Measurements from ENCODE around the gene XRN1. TPM values are rescaled to one million over a fixed set of nuclear protein-coding genes. Genes with fewer than 3 reads are reported as not detected.

The XRN1 gene, protein sequence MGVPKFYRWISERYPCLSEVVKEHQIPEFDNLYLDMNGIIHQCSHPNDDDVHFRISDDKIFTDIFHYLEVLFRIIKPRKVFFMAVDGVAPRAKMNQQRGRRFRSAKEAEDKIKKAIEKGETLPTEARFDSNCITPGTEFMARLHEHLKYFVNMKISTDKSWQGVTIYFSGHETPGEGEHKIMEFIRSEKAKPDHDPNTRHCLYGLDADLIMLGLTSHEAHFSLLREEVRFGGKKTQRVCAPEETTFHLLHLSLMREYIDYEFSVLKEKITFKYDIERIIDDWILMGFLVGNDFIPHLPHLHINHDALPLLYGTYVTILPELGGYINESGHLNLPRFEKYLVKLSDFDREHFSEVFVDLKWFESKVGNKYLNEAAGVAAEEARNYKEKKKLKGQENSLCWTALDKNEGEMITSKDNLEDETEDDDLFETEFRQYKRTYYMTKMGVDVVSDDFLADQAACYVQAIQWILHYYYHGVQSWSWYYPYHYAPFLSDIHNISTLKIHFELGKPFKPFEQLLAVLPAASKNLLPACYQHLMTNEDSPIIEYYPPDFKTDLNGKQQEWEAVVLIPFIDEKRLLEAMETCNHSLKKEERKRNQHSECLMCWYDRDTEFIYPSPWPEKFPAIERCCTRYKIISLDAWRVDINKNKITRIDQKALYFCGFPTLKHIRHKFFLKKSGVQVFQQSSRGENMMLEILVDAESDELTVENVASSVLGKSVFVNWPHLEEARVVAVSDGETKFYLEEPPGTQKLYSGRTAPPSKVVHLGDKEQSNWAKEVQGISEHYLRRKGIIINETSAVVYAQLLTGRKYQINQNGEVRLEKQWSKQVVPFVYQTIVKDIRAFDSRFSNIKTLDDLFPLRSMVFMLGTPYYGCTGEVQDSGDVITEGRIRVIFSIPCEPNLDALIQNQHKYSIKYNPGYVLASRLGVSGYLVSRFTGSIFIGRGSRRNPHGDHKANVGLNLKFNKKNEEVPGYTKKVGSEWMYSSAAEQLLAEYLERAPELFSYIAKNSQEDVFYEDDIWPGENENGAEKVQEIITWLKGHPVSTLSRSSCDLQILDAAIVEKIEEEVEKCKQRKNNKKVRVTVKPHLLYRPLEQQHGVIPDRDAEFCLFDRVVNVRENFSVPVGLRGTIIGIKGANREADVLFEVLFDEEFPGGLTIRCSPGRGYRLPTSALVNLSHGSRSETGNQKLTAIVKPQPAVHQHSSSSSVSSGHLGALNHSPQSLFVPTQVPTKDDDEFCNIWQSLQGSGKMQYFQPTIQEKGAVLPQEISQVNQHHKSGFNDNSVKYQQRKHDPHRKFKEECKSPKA (N-terminal part only)
- total RNA-seq (10 to 100 TPM; 85.7 to 97.6 TPM), total RNA-seq (85.2 to 596 (median 266) reads per million in 172 experiments)
- polyA plus RNA-seq (2013, experiment 1 of 2) = 43.7 TPM
- 45.2 TPM for polyA plus RNA-seq (2013, experiment 2 of 2)

DNA sequence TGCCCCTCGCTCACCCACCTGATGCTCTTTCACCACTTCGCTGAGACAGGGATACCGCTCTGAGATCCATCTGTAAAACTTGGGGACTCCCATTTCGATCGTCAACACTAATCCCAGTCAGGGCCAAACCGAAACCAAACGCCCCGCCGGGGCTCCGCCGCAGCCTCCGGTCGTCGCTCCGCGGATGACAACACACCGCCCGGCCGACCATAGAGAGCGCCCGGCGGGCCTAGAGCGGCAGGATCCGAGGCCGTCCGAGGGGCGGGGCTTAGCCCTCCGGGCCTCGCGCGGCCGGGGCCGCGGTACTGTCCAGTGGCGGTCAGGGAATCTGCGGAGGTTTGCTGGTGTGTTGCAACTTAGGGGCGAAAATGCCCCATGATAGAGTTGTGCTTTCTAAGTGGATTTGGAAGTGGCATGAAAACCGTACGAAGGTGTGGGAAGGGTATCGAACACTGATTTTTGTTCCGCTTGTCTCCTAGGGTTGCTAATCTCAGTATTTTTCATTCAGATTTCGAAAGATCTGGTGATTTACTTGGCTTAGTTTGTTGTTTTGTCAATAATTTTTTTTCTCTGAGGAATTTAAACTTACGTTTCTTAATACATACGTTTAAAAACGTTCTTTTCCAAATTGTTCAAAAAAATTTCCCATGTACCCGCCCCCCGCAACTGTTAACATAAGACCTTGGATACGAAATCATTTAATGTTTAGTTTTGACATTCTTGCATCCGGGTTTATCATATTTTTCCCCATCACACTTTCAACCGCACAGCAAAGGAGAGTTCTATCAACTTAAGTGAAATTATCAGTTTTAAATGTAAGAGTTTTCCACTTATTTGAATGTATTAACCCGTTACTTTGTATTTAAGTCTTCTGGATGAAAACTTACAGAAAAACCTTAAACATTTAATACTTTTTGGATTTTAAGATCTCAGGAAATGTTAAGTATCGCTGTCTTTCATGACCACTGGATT is at the start of gene XRN1:
Gene XRN1, minus strand, starts transcription at position 186 of the 972 bp plus-strand sequence. Its CDS starts 93 bp downstream, at position 93.
- Mint-ChIP-seq H3K36me3 (ENCODE audit: low read depth) (peaks cover 52% of the 10 kb centered on the region), H3K27ac (peak within 1 kb of the TSS; percentile 99), H3K9me3 (no peaks in the 10 kb centered on the region), H3K27me3 (no peaks in the 10 kb centered on the region), H3K4me1 (ENCODE audit: low read depth) (peaks cover 58% of the 10 kb centered on the region), H3K4me3 (peak within 1 kb of the TSS; percentile 95)
- POLR2A ChIA-PET = interaction anchor here (0.5 to 4.1 kb wide), 7 partner anchors 131 to 1524 kb away, joined by 3 to 35 read pairs (median 5); partner anchors contain the start of genes ATR, DIPK2A, PXYLP1 and RNF7
- H3K27me3 ChIP-seq (ENCODE audit: control insufficient read depth in 1 of 2, insufficient read depth in 2 of 2, low read length in 2 of 2) = no peaks in the 10 kb centered on the region
- H3K4me3 ChIP-seq (ENCODE audit: low read length) = peak within 1 kb of the TSS; percentile 85
- DNase-seq = peak; percentile 89 to 97 (median 94)
- CTCF ChIA-PET = no interaction called here
- H3K36me3 ChIP-seq (ENCODE audit: insufficient read depth, low read length) = peaks cover 9% of the 10 kb centered on the region
- intact Hi-C loops (cut with DNase I, micrococcal nuclease) = loop anchor here (1.0 to 5.0 kb wide), 4 partner anchors 129 to 1506 kb away; partner anchors contain the start of genes U2SURP (in 2 of the 2), ATP1B3 (in 1 of the 2), ATR (in 1 of the 2) and SLC25A36 (in 1 of the 2)
- H3K9me3 ChIP-seq (ENCODE audit: control insufficient read depth in 1 of 2, insufficient read depth in 1 of 2, low read length in 2 of 2) = no peaks in the 10 kb centered on the region
- peaks cover 16% of the 10 kb centered on the region for H3K4me1 ChIP-seq (ENCODE audit: insufficient read depth, low read length)
- peak within 1 kb of the TSS; percentile 97 to 98 for H3K27ac ChIP-seq (ENCODE audit: low read depth in 1 of 2, low read length in 2 of 2)
- TF ChIP-seq, protein P1, sequence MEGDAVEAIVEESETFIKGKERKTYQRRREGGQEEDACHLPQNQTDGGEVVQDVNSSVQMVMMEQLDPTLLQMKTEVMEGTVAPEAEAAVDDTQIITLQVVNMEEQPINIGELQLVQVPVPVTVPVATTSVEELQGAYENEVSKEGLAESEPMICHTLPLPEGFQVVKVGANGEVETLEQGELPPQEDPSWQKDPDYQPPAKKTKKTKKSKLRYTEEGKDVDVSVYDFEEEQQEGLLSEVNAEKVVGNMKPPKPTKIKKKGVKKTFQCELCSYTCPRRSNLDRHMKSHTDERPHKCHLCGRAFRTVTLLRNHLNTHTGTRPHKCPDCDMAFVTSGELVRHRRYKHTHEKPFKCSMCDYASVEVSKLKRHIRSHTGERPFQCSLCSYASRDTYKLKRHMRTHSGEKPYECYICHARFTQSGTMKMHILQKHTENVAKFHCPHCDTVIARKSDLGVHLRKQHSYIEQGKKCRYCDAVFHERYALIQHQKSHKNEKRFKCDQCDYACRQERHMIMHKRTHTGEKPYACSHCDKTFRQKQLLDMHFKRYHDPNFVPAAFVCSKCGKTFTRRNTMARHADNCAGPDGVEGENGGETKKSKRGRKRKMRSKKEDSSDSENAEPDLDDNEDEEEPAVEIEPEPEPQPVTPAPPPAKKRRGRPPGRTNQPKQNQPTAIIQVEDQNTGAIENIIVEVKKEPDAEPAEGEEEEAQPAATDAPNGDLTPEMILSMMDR (IDR thresholded peaks at IDR 0.05) = no peak
- ATAC-seq (ENCODE audit: poor library complexity) = peak; percentile 94

DNA sequence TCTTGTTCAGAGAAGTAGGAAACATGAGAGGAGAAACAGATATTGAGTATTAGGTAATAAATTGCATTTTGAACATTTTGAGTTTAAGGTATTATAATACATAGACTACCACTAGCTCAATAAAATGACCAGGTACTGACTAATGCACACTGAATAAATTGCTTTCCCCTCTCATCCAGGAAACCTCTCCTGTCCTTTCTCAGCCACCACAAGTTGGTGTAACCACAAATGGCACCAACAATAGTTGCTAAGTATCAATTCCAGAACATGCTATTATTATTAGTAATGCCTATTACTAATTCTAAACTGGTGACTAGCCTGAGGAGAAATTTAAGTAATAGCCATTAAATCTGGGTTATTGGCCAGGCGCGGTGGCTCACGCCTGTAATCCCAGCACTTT is 47.3 kb upstream of the XRN1 start:
- H3K4me3 ChIP-seq (ENCODE audit: low read length) = no peak overlapping the region
- H3K9me3 ChIP-seq (ENCODE audit: control insufficient read depth in 1 of 2, insufficient read depth in 1 of 2, low read length in 2 of 2) = no peaks in the 10 kb centered on the region
- no peak overlapping the region for H3K27ac Mint-ChIP-seq
- TF ChIP-seq, protein P1 (IDR thresholded peaks at IDR 0.05) = no peak
- no peak overlapping the region for H3K4me3 Mint-ChIP-seq
- ATAC-seq (ENCODE audit: poor library complexity) (no peak), DNase-seq (no peak)
- peaks cover 81% of the 10 kb centered on the region for H3K36me3 Mint-ChIP-seq (ENCODE audit: low read depth)
- H3K27me3 ChIP-seq (ENCODE audit: control insufficient read depth in 1 of 2, insufficient read depth in 2 of 2, low read length in 2 of 2) = no peaks in the 10 kb centered on the region
- no peaks in the 10 kb centered on the region for H3K4me1 ChIP-seq (ENCODE audit: insufficient read depth, low read length)
- H3K27ac ChIP-seq (ENCODE audit: low read depth in 1 of 2, low read length in 2 of 2) = no peak overlapping the region
- no peaks in the 10 kb centered on the region for H3K9me3 Mint-ChIP-seq
- H3K27me3 Mint-ChIP-seq = no peaks in the 10 kb centered on the region
- CTCF ChIA-PET = no interaction called here
- H3K4me1 Mint-ChIP-seq (ENCODE audit: low read depth) = no peaks in the 10 kb centered on the region
- peaks cover 69% of the 10 kb centered on the region for H3K36me3 ChIP-seq (ENCODE audit: insufficient read depth, low read length)
- intact Hi-C loops (cut with DNase I, micrococcal nuclease) = no loop called here
- POLR2A ChIA-PET = no interaction called here
